T-helper 17 cell (primary cell): ENCODE results near the gene PTH1R. TPM values are rescaled to one million over a fixed set of nuclear protein-coding genes. Genes with fewer than 3 reads are reported as not detected.

Experiments
- ATAC-seq: fragments of 150-1000 bp; cut with Tn5 transposase; 2 replicates; pipeline ENCODE4 v1.10.0; 2021; ENCODE audit warnings: mild to moderate bottlenecking, moderate library complexity
- DNase-seq, 3 donors: peaks; one replicate each; pipeline versions ENCODE4 v3.0.0 to v3.0.0-alpha.2; 2020 to 2021
- H3K9me3 ChIP-seq: one replicate; pipeline ENCODE4 v1.7.0; 2013; ENCODE audit warnings: low read length, mild to moderate bottlenecking; ENCODE audit not compliant: control insufficient read depth, poor library complexity, severe bottlenecking
- H3K27ac Mint-ChIP-seq: one replicate; pipeline ENCODE4 v1.8.0; 2022; ENCODE audit warnings: mild to moderate bottlenecking, moderate library complexity, mixed read lengths
- H3K27me3 Mint-ChIP-seq: one replicate; pipeline ENCODE4 v1.8.0; 2022; ENCODE audit warnings: mixed read lengths
- H3K36me3 Mint-ChIP-seq: one replicate; pipeline ENCODE4 v1.8.0; 2022; ENCODE audit warnings: low read depth, mixed read lengths
- H3K4me1 Mint-ChIP-seq: one replicate; pipeline ENCODE4 v1.8.0; 2022; ENCODE audit warnings: mild to moderate bottlenecking, mixed read lengths
- H3K4me3 Mint-ChIP-seq: one replicate; pipeline ENCODE4 v1.8.0; 2022; ENCODE audit warnings: mild to moderate bottlenecking, moderate library complexity, mixed read lengths
- total RNA-seq, 4 donors: library from RNA in 2 of 4; stranded (reverse) in 2 of 4; gene quantifications; one replicate each; pipeline ENCODE4 v1.2.3 and lab custom pipeline; 2022 to 2026

Gene PTH1R
- total RNA-seq, 2 donors from 2014 or later: not detected

- H3K36me3 Mint-ChIP-seq: peaks cover 7% of the 10 kb centered on the region
- H3K27ac Mint-ChIP-seq: no peak overlapping the region
- ATAC-seq: no peak
- peaks cover 14% of the 10 kb centered on the region for H3K4me1 Mint-ChIP-seq
- no peaks in the 10 kb centered on the region for H3K9me3 ChIP-seq
- DNase-seq: no peak
- H3K4me3 Mint-ChIP-seq: no peak overlapping the region
- no peaks in the 10 kb centered on the region for H3K27me3 Mint-ChIP-seq
These were observed 37.8 kb downstream of the PTH1R start for GRCh38 chr3:46915297-46915822.

DNA sequence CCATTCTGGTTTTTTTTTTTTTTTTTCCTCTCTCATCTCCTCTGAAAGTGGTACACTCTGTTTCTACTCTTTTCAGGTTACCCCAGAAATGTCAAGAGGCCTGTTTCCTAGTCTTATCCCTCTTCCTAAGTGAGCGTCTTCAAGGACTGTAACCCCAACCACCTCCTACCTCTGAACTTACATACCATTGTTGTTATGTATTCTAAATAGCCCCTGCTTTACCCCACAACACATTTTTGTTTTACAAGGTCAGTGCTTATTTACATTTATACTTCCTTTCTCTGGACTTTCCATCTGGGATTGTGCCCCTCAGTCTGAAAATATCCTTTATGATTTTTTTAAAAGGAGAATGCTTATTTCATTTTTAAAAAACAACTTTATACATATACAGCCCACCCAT lies 38.8 kb downstream of the PTH1R start:
- Mint-ChIP-seq H3K4me3 (no peak overlapping the region), H3K27me3 (no peaks in the 10 kb centered on the region), H3K4me1 (peaks cover 14% of the 10 kb centered on the region), H3K36me3 (peaks cover 7% of the 10 kb centered on the region), H3K27ac (peak overlapping the region; percentile 39)
- no peaks in the 10 kb centered on the region for H3K9me3 ChIP-seq
- DNase-seq: no peak
- ATAC-seq: no peak

DNA sequence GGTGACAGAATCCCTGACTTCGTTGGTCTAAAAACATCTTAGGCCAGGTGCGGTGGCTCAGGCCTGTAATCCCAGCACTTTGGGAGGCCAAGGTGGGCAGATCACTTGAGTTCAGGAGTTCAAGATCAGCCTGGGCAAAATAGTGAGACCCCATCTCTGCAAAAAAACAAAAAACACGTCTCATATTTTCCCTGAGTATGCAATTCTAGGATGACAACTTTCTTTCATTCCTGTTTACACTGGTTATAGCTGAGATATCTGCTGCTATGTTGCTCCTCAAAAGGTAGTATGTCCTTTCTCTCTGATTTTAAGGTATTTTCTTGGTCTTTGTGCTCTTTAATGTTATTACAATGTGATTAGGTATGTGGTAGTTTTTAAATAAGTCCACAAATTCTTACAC lies 39.3 kb downstream of the PTH1R start:
- Mint-ChIP-seq H3K36me3 (peaks cover 7% of the 10 kb centered on the region), H3K27me3 (no peaks in the 10 kb centered on the region), H3K27ac (peak overlapping the region; percentile 66), H3K4me1 (peaks cover 14% of the 10 kb centered on the region), H3K4me3 (no peak overlapping the region)
- ATAC-seq (no peak), DNase-seq (no peak)
- H3K9me3 ChIP-seq: no peaks in the 10 kb centered on the region

GRCh38 chr3:46917257-46917656 lies 39.7 kb downstream of the PTH1R start:
- no peaks in the 10 kb centered on the region for H3K9me3 ChIP-seq
- Mint-ChIP-seq H3K27ac (peak overlapping the region; percentile 66), H3K4me3 (no peak overlapping the region), H3K4me1 (peaks cover 14% of the 10 kb centered on the region), H3K36me3 (peaks cover 7% of the 10 kb centered on the region), H3K27me3 (no peaks in the 10 kb centered on the region)
- ATAC-seq (no peak), DNase-seq (no peak)

- H3K4me1 Mint-ChIP-seq: peaks cover 16% of the 10 kb centered on the region
- H3K4me3 Mint-ChIP-seq: no peak overlapping the region
- H3K36me3 Mint-ChIP-seq: peaks cover 8% of the 10 kb centered on the region
- no peak for ATAC-seq
- DNase-seq: no peak
- peak overlapping the region; percentile 19 for H3K27ac Mint-ChIP-seq
- no peaks in the 10 kb centered on the region for H3K9me3 ChIP-seq
- no peaks in the 10 kb centered on the region for H3K27me3 Mint-ChIP-seq
These were observed 40.7 kb downstream of the PTH1R start for GRCh38 chr3:46918202-46918601.

DNA sequence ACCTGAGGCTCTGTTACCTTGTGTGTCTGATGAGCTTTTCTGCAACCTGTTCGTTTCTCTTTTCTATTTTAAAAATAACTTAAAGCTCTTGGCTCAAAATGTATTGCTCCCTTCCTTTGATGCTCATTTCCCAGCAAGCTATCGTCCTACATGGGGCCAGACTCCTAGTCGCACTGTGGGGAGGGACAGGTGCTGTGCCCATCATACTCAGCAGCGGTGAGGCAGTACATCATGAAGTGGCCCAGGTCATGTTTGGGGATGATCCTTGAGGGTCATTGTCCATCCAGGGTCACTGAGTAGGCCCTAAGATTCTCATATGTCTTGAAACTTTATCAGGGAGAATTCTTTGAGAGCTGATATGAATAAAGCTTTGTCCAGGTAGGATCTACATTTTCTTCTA lies 41.1 kb downstream of the PTH1R start:
- no peak for DNase-seq
- Mint-ChIP-seq H3K27me3 (no peaks in the 10 kb centered on the region), H3K4me3 (no peak overlapping the region), H3K27ac (peak overlapping the region; percentile 19), H3K36me3 (peaks cover 10% of the 10 kb centered on the region), H3K4me1 (peaks cover 17% of the 10 kb centered on the region)
- no peak for ATAC-seq
- no peaks in the 10 kb centered on the region for H3K9me3 ChIP-seq

DNA sequence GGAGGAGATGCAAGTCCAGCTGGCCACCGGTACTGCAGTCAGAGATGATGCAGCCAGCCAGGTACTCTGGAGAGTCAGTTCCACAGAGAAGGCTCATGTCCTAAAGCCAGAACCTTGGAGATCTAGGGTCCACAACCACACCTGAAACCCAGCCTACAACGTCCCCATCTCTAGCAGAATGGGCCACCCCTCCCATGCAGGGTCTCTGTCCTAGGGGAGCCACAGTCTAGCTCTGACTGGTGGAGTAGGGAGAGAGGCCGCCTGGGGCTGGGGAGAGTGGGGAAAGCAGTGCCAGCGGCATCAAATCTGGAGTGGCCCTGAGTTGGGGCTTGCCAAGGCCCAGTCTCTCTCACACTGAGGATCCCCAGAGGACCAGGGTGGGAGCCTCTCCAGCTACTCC lies 43.5 kb downstream of the PTH1R start:
- Mint-ChIP-seq H3K27ac (peak overlapping the region; percentile 88), H3K27me3 (no peaks in the 10 kb centered on the region), H3K4me1 (peaks cover 11% of the 10 kb centered on the region), H3K4me3 (no peak overlapping the region), H3K36me3 (peaks cover 10% of the 10 kb centered on the region)
- ATAC-seq (no peak), DNase-seq (no peak)
- H3K9me3 ChIP-seq: no peaks in the 10 kb centered on the region

- Mint-ChIP-seq H3K4me3 (no peak overlapping the region), H3K27ac (no peak overlapping the region), H3K36me3 (peaks cover 10% of the 10 kb centered on the region), H3K27me3 (no peaks in the 10 kb centered on the region), H3K4me1 (peaks cover 16% of the 10 kb centered on the region)
- H3K9me3 ChIP-seq: no peaks in the 10 kb centered on the region
- ATAC-seq (no peak), DNase-seq (no peak)
These were observed 44.4 kb downstream of the PTH1R start for GRCh38 chr3:46921871-46922271.

DNA sequence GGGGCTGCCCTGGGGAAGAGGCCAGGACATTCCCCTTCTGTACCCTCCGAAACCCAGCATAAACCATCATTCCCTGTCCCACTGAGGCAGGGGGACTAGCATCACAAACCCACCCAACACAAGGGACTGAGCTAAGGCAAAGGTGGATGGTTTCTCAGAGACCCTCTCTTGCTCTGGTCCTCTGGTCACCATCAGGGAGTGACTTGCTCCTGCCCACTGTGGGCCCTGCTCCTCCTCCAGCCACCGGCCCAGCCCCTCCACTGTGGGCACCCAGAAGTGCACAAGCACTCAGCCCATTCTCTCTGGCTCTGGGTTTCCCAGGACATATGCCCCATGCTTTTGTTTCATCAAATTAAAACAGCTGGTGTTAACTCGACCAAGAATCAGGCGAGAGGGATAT lies 44.9 kb downstream of the PTH1R start:
- ATAC-seq (no peak), DNase-seq (no peak)
- H3K9me3 ChIP-seq: no peaks in the 10 kb centered on the region
- Mint-ChIP-seq H3K27me3 (no peaks in the 10 kb centered on the region), H3K27ac (no peak overlapping the region), H3K4me3 (no peak overlapping the region), H3K4me1 (peaks cover 20% of the 10 kb centered on the region), H3K36me3 (peaks cover 10% of the 10 kb centered on the region)

DNA sequence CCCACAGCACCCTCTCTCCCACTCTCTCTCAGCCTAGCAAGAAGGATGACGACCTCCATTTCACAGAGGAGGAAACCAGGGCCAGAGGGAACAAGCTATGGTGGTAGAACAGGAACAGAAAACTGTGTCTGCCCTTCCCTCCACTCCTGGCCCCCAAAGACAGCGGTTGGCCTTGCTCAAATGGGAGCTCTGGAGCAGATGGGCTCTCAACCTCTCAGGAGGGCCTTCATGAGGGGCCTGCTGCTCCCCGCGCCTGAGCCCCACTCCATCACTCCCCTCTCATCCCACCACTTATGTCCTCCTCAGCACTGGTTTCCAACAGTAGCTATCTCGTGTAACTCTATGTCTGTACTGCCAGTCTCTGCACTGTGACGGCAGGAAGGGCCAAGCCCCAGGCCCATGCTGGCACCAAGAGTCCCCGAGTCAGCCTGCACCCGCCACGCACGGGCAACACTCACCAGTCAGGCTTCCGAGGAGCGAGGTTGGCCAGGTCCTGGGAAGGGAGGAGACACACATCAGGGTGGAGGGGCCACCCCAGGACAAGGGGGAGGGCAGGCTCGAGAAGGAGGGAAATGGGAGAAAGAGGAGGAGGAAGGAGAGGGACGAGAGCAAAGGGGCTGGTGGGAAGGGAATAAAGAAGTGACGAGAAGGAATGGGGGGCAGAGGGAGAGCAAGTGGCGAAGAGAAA lies 45.5 kb downstream of the PTH1R start:
- DNase-seq: no peak
- H3K4me1 Mint-ChIP-seq: peaks cover 23% of the 10 kb centered on the region
- peak overlapping the region; percentile 81 for H3K27ac Mint-ChIP-seq
- peak overlapping the region; percentile 7 for H3K4me3 Mint-ChIP-seq
- peaks cover 8% of the 10 kb centered on the region for H3K36me3 Mint-ChIP-seq
- no peaks in the 10 kb centered on the region for H3K27me3 Mint-ChIP-seq
- ATAC-seq: no peak
- no peaks in the 10 kb centered on the region for H3K9me3 ChIP-seq

DNA sequence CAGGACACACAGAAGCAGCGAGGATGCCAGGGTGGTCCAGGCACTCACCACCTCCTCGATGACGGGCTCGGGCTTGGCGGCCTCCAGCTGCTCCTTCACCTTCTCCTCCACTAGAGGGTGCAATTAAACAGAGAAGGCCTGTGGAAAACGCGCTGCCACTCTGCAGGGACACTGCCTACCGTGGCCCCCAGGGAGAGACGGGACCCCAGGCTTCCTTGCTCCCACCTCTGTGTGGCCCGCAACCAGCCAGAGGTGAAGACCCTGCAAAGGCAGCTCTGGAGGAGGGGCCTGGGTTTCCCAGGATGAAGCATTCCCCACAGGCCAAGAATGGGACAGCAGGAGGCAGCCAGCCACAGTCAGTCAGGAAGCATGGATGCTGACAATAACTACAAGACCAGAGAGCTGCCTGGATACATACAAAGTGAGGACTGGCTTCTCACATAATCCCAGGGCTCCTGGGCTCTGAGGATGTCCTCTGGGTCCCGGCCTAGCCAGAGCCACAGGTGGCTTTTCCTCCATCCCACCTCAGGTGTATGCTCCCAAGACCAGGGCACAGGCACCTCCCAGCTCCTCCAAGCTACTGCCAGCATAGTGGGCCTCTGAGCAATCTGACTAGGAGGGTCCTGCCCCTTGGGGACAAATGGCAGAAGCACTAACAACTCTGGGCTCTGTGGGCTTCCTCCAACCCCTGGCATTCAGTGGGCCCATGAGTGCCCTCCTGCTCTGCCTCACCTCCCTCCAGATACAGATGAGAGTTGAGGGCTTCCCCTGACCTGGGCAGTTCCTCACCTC lies 46.2 kb downstream of the PTH1R start:
- H3K9me3 ChIP-seq: no peaks in the 10 kb centered on the region
- Mint-ChIP-seq H3K4me1 (peaks cover 29% of the 10 kb centered on the region), H3K27ac (peak overlapping the region; percentile 81), H3K36me3 (peaks cover 11% of the 10 kb centered on the region), H3K27me3 (no peaks in the 10 kb centered on the region), H3K4me3 (peak overlapping the region; percentile 7)
- DNase-seq (peak in 1 of 3 donors; percentile 34), ATAC-seq (peak; percentile 51)

GRCh38 chr3:46924921-46925584 lies 47.5 kb downstream of the PTH1R start:
- no peak overlapping the region for H3K4me3 Mint-ChIP-seq
- no peaks in the 10 kb centered on the region for H3K27me3 Mint-ChIP-seq
- no peaks in the 10 kb centered on the region for H3K9me3 ChIP-seq
- H3K27ac Mint-ChIP-seq: peak overlapping the region; percentile 51
- H3K4me1 Mint-ChIP-seq: peaks cover 29% of the 10 kb centered on the region
- no peak for ATAC-seq
- H3K36me3 Mint-ChIP-seq: peaks cover 8% of the 10 kb centered on the region
- DNase-seq: no peak

DNA sequence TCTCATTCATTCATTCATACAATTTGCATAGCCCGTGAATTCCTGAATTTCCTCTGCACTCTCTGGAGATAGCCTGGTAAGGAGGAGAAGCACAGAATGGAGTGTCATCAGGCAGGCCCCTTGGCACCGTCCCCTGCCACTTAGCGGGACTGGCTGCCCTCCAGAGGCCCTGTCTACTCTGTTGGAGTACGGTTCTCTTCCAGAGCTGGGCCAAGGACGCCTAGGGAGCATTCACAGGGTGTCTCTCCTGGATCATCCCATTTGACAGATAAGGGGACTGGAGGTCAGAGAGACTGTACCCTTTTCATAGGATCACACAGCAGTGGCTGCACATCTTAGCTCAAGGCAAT lies 48.0 kb downstream of the PTH1R start:
- Mint-ChIP-seq H3K4me3 (peak overlapping the region; percentile 76), H3K27me3 (no peaks in the 10 kb centered on the region), H3K4me1 (peaks cover 31% of the 10 kb centered on the region), H3K36me3 (peaks cover 6% of the 10 kb centered on the region), H3K27ac (peak overlapping the region; percentile 51)
- no peak for DNase-seq
- ATAC-seq: no peak
- no peaks in the 10 kb centered on the region for H3K9me3 ChIP-seq
